Activated CD4-positive, alpha-beta T cell treated with anti-CD3 and anti-CD28 coated beads for 48 hours (primary cell): ENCODE measurements around the gene PBOV1.
"Not testable (repeated sequence)": the region's sequence is repeated elsewhere in the genome, so short reads cannot be mapped to it uniquely, and the experiment has no call there.

Experiments
- DNase-seq: peaks from one replicate; pipeline ENCODE4 v3.0.0-alpha.2; 2020

Gene PBOV1

GRCh38 chr6:138235693-138236092 is 17.4 kb upstream of the PBOV1 start:
- no peak for DNase-seq

DNA sequence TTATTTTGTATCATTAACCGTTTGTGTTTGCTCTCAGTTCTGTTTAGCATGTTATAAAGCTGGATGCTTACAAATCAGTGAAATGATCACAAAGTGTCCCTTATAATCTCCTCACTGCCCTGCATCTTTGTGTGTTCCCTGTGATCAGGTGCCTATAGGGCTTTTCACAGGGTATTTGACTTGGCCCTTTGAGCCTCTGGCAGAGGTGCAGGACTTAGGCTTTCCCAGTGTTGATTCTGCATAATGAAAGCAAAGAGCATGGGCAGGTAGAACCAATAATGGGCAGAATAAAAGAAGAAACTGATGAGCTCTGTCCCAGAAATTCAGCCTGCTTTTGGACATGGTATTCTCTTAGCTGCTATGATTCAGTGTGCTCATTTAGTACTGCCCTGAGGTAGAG is 16.9 kb upstream of the PBOV1 start:
- no peak for DNase-seq

DNA sequence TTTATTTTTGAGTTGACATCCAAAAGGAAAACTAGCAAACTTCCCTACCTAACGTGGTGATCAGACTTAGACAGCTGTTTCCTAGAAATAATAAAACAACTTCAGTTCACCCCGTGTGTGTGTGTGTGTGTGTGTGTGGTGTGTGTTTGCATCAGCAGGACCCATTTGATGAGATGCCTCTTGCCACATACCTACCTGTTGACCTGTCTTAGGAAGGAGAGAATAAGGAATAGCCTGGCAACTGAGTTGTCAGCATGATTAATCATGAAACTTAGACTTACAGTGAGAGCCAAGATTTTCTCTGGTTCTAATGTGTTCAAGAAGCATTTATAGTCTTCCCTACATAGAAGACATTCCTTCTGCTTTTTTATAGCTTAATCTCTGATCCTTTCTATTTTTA is 16.1 kb upstream of the PBOV1 start:
- no peak for DNase-seq

- DNase-seq: no peak
Observed at GRCh38 chr6:138231381-138231886, 13.1 kb upstream of the PBOV1 start.

- no peak for DNase-seq
Observed at GRCh38 chr6:138230759-138231380, 12.6 kb upstream of the PBOV1 start.

GRCh38 chr6:138230221-138230620 is 11.9 kb upstream of the PBOV1 start:
- DNase-seq: no peak

DNA sequence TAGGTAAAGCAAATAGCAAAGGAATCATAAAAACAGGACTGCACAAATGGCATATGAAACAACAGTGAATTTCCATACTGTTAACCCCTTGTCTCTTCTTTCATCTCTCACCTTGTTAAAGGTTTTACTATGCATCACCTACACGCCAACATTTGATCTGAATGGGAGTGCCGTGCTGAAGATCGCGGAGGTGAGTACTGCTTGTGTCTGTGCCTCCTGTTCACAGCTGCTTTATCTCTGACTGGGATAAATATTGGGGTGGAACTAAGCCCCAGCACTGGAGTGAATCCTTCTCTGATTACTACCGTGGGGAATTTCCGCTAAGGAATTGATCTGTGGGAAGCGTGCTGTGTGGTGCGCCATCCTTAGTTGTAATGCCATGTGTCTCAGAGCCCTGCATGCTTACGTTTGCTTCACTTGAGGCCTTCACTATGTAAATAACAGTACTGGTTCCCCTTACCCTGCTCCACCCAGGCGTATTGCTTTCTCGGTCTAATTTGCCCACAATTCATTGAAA is 11.4 kb upstream of the PBOV1 start:
- DNase-seq: no peak

GRCh38 chr6:138229072-138229471 is 10.8 kb upstream of the PBOV1 start:
- DNase-seq: no peak

DNA sequence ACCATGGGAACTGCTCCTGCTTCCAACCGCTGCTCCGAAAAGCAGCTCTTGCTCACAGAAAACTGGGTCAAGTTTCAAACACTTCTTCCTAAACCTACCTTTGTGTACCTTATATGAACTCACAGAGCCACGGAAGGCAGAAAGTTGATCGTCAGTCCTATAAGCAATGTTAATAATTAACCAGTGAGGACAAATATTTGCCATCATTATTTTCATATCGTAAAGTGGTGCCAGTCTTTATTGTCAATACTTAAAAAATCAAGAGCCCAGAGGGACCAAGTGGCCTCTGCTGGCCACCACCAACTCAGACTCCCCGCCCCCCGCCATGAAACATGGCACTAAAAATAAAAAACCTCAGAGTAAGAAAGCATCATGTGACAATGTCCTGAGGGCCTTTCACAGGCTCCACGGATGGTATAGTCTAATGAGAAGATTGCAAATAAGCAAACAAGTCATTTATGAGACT is 9.1 kb upstream of the PBOV1 start:
- DNase-seq: no peak

DNA sequence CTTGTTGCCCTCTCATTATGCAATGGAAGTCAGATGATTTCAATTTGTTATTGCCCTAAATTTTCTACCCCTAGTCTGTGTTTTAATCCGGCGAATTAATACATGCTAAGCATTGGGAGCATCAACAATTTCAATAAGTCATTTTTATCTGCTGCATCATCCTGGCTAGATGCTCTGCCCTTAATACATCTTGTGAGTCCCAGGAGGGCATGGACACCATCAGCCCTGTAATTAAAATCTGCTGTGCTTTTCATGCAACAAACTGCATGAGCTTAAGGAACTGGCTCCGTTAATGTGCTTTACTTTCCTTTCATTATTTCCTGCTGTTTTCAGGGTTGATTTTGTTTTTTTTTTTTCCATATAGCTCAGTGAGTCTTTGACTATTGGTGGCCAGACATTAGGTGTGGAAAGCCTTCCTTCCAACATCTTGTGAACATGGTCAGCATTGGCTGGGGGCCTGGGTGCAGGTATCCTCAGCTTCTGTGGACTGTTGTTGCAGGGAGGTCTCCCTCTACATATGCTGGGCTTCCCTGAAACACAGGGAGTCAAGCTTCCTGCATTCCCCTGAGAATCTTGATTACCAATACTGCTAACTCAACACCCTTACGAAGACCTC is 8.5 kb upstream of the PBOV1 start:
- DNase-seq: no peak

DNA sequence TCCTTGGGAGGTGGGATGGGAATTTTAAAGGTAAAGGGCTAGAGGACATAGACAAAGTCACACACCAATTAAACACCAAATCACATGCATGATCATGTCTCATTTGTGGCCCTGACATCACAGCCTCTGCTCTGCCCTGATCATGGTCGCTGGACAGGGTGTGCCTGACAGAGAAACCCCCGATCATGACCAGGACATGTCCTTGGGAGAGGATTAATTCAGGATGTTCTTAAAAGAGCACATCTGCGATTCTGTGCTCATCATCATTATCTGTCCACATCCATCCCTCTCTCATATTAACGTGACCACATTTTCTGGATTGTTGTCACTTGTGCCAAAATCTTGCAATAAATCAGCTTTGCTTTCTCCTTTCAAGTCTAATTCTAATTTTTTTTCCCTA is 7.7 kb upstream of the PBOV1 start:
- DNase-seq: no peak

- DNase-seq: no peak
Observed at GRCh38 chr6:138222901-138223546, 4.7 kb upstream of the PBOV1 start.

GRCh38 chr6:138219901-138220300 is 1.6 kb upstream of the PBOV1 start:
- no peak for DNase-seq

DNA sequence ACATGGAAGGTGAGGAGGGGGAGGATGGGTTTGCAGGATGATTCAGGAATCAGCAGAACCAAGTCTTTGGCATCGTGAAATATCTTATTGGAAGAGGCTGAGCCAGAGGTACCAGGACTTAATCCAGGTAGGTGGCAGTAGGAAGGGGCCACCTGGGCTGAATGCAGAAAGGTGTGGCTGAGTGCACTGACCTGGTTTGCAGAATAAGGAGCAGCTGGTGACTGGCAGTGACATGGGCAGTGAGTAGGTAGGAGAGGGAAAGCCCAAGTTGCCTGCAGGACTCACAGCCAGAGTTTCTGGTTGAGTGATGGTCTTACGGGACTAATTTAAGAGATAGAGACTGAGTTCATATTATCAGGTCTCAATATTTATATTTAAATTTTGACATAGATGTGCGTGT is 1.1 kb upstream of the PBOV1 start:
- DNase-seq: no peak

DNA sequence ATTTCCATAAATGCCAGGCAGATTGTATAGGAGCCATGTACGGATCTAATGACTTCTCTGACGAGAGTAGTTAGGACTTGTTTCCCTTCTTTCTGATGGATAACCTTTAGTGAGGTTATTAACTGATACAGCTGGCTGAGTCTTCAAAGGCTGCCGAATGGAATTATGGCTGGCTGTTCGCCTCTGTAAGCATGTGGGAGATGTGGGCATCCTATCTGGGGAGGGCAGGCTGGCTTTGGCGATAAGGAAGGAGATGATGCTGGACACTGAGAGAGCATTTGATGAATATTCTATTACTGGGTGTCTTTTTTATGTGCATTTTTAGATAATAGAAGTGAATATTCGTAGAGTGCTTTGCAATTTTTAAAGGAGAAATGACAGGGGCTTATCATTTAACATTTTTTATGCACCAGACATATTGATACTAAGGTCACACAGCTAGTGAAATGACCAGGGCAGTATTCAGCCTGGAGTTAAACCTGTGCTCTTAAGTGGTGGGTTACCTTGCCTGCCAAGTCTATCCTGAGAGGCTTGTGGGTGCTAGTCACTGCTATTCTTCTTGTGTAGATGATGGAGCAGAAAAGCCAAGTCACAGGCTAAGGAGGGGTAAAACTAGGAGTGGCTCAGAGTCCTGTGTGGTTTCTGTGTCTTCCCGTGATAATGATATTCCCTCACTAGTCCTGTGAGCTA is 3.1 kb downstream of the PBOV1 start:
- no peak for DNase-seq

DNA sequence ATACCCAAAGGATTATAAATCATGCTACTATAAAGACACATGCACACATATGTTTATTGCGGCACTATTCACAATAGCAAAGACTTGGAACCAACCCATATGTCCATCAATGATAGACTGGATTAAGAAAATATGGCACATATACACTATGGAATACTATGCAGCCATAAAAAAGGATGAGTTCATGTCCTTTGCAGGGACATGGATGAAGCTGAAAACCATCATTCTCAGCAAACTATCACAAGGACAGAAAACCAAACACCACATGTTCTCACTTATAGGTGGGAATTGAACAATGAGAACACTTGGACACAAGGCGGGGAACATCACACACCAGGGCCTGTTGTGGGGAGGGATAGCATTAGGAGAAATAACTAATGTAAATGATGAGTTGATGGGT is 5.8 kb downstream of the PBOV1 start:
- DNase-seq: not testable (repeated sequence)

- no peak for DNase-seq
Observed at GRCh38 chr6:138211601-138212000, 6.7 kb downstream of the PBOV1 start.

- DNase-seq: no peak
Observed at GRCh38 chr6:138211048-138211581, 7.2 kb downstream of the PBOV1 start.

DNA sequence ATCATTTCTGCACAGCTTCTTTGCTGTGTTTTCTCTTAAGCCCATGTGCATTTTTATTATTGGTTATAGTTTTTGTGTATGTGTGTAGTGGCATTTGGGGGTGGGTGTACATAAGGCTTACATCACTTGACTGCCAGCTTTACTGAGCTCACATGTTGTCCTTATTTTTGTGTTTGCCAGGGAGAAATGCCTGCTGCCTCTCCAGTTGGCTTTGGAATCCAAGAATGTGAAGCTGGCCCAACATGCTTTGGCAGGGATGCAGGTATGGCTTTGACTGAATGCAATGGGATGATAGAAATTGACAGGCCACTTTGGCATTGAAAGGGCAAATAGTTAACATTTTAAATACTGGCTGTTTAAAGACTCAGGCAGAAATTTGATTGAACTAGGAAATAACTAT is 11.4 kb downstream of the PBOV1 start:
- no peak for DNase-seq

DNA sequence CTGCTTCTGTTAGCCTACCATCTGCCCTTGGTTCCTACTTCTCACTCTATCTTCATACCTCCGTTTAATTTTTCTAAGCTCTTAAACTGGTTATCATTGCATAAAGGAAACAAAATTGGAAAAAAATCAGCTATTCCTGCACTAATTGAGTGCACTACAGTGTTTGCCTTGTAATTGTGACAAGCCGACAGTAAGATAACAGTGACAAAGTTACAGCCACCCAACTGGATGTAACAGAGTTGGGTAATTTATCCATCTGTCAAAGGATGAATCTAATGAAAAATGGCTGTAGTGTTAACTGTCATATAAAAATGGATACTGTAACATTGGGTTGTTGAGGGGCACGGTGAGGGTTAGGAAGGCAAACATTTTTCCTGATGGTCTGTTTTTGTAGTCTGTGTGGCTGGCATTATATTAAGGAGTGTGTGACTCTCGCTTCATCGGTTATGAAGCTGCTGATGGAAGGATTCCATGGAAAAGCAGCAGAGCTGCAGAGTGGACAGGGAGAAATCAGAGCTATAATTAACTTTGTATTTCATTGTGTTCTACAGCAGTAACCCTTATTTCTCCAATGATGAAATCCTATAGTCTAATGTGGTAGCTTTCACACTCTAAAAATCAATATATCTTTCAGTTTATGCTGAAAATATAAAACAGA is 12.7 kb downstream of the PBOV1 start:
- no peak for DNase-seq

DNA sequence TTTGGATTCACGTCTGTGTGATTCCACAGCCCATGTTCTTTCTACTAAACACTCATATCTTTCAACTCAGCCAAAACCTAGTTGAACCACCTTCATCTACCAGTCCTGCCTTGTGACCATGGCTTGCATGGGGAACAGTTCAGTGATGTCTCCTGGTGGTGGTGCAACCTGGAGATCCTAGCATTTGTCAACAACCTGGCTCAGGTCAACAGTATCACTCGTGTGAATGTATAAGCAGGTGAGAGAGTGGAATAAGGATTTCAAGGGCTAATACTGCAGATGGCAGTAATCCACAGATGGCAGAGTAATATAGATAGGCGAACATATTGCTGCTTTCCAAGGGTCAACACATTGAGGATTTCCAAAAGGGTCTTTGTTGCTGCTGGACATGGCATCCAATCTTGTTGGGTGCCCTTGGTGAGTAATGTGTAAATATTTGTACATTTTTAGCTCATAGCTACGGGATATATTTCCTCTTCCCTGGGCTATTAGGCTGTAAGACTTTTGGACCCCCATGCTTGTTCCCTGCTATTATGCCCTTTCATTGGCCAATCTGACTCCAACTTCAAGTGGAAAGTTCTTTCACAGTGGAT is 13.4 kb downstream of the PBOV1 start:
- DNase-seq: no peak

DNA sequence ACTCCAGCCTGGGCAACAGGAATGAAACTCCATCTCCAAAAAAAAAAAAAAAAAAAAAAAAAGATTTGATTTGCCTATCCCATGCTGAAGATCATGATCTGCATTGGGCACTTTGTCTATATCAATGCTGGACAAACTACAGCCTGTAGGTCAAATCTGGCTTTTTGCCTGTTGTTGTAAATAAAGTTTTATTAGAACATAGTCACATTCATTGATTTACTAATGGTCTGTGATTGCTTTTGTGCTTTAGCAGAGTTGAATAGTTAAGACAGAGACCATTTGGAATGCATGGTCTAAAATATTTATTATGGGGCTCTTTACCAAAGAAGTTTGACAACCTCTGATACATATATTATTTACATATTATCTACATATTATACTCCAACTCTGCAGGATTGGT is 14.0 kb downstream of the PBOV1 start:
- no peak for DNase-seq
